Spleen (tissue), 11 donors: ENCODE results near the gene STARD9. TPM values are rescaled to one million over a fixed set of nuclear protein-coding genes. Genes with fewer than 3 reads are reported as not detected.

Source experiments
- DNase-seq: peaks from one replicate; pipeline ENCODE4 v3.0.0-alpha.2; 2020
- H3K27ac ChIP-seq, 8 donors: fragments of 200-600 bp; sonication (generic) in 7 of 8; 1 replicate in 4 of 8; 2 replicates in 4 of 8; pipeline versions ENCODE4 v1.5.0 to v1.8.0; 2016 to 2021; ENCODE audit warnings: inconsistent platforms in 4 of 8, mild to moderate bottlenecking in 4 of 8, moderate library complexity in 1 of 8
- H3K27me3 ChIP-seq, 7 donors: fragments of 200-600 bp; sonication (generic) in 6 of 7; replicated peaks in 1 of 7; 1 replicate in 4 of 7; 2 replicates in 3 of 7; pipeline versions ENCODE4 v1.5.0 to v1.8.0; 2016 to 2021; ENCODE audit warnings: inconsistent platforms in 3 of 7, mild to moderate bottlenecking in 1 of 7
- H3K36me3 ChIP-seq, 6 donors: fragments of 200-600 bp; sonication (generic) in 5 of 6; 1 replicate in 4 of 6; 2 replicates in 2 of 6; pipeline versions ENCODE4 v1.5.0 to v1.8.0; 2016 to 2021; ENCODE audit warnings: inconsistent platforms in 2 of 6
- H3K4me1 ChIP-seq, 6 donors: fragments of 200-600 bp; sonication (generic) in 5 of 6; 1 replicate in 3 of 6; 2 replicates in 3 of 6; pipeline versions ENCODE4 v1.5.0 to v1.8.0; 2016 to 2021; ENCODE audit warnings: inconsistent platforms in 3 of 6
- H3K4me3 ChIP-seq, 8 donors: fragments of 200-600 bp; sonication (generic) in 7 of 8; 1 replicate in 4 of 8; 2 replicates in 4 of 8; pipeline versions ENCODE4 v1.5.0 to v1.8.0; 2016 to 2021; ENCODE audit warnings: inconsistent platforms in 4 of 8, mild to moderate bottlenecking in 4 of 8, moderate library complexity in 2 of 8
- H3K9me3 ChIP-seq, 8 donors: fragments of 200-600 bp; sonication (generic) in 7 of 8; 1 replicate in 4 of 8; 2 replicates in 4 of 8; pipeline versions ENCODE4 v1.5.0 to v1.8.0; 2016 to 2021; ENCODE audit warnings: inconsistent platforms in 4 of 8
- POLR2A ChIP-seq, 3 donors: fragments of 450-650 bp; IDR thresholded peaks; one replicate each; pipeline ENCODE4 v1.5.1; 2017; ENCODE audit warnings: antibody characterized with exemption in 3 of 3, mild to moderate bottlenecking in 1 of 3
- POLR2AphosphoS5 ChIP-seq, 3 donors: sonication (generic); formaldehyde crosslinking; IDR thresholded peaks; one replicate each; pipeline ENCODE4 v1.5.1; 2017; ENCODE audit warnings: antibody characterized with exemption in 3 of 3
- WGBS, 5 donors: extraction: QIAGEN DNeasy Blood & Tissue Kit in 3 of 5; methylation state at CpG; one replicate each; pipeline versions ENCODE4 v1.1.5 to v1.1.7; 2013 to 2018; 5-methylcytosine and 5-hydroxymethylcytosine counted together
- intact Hi-C: fragments of 100-400 bp; cut with DNase I; formaldehyde crosslinking; loops from one replicate; pipeline ENCODE4 v1.15.0; 2023; ENCODE audit warnings: low total_unique reads
- polyA plus RNA-seq, 3 donors: library from polyadenylated mRNA; stranded (reverse); fragments of 200-250 nt; gene quantifications; one replicate each; pipeline ENCODE4 v1.2.1, GENCODE V29; 2013
- total RNA-seq, 7 donors: library from RNA; depleted of rRNA in 3 of 7; stranded (reverse); fragments of >200 nt in 3 of 7; fragmentation: NEBNext Ultra II Directional in 4 of 7; extraction: Animal tissue kit (Norgen Biotek cat#: 25700) in 4 of 7; gene quantifications; one replicate each; pipeline versions ENCODE4 v1.1.0 to v1.2.1, GENCODE V29; 2016 to 2021
- TF ChIP-seq, protein P1 (sequence below), 11 experiments: fragments of 200-600 bp in 7 of 11; fragments of 450-650 bp in 4 of 11; sonication (generic) in 4 of 11; IDR thresholded peaks in 8 of 11; conservative IDR thresholded peaks in 3 of 11; 1 replicate in 7 of 11; 2 replicates in 4 of 11; pipeline versions ENCODE4 v1.4.0 to v1.8.0; 2016 to 2021; ENCODE audit warnings: antibody characterized with exemption in 11 of 11, inconsistent platforms in 4 of 11, mild to moderate bottlenecking in 1 of 11
- donor health status: healthy with polysubstance abuse.
- donor health status: DM: no; HTN: no; CAD: no; lungs with moderate emphysema.
- donor health status: DM: no; HTN: no; CAD: no.
- donor health status: Bipolar disorder and iron deficiency.
- donor health status: healthy.
- donor health status: DM: no; HTN: no; CAD: no.
- donor health status: DM: yes; HTN: yes; CAD: no.

The STARD9 gene
- total and polyA plus RNA-seq, 10 donors = 0.97 to 30.8 (median 21.6) TPM

DNA sequence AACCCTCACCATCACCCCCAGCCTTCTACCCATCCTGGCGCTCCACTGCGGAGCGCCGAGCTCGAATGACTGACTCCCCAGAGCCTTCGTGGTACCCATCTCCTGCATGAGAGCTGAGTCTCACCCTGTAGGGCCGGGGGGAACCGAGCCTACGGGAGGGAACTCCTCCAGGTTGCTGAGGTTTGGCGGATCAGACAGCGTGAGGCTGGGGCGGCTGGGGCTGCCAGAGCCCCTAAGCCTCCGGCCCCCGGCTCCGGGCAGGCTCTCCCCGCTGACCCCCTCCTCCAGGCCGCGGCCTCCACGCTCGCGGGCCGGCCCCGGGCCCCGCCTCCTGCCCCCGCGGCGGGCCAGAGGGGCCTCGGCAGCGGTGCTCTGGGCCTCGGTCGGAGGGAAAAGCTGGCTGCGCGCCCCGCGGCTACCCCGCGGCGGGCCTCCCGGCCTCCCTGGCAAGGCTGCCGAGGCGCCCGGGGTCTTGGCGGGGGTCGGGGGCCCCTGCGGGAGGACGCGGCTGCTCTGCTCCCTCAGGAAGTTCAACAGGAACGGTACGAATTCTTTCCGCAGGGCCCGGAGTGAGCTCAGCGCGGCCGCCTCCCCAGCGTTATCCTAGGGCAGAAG lies 160.9 kb downstream of the STARD9 start:
- H3K9me3 ChIP-seq = no peaks in the 10 kb centered on the region
- H3K4me3 ChIP-seq = peak overlapping the region; percentile 91 to 98 (median 96)
- peak overlapping the region; percentile 74 to 91 (median 86) for H3K27ac ChIP-seq
- H3K36me3 ChIP-seq = peaks cover 0 to 42% (median 28%) of the 10 kb centered on the region in 6 donors
- TF ChIP-seq POLR2AphosphoS5 (IDR thresholded peaks at IDR 0.05) (no peak), POLR2A (IDR thresholded peaks at IDR 0.05) (no peak)
- TF ChIP-seq, protein P1, sequence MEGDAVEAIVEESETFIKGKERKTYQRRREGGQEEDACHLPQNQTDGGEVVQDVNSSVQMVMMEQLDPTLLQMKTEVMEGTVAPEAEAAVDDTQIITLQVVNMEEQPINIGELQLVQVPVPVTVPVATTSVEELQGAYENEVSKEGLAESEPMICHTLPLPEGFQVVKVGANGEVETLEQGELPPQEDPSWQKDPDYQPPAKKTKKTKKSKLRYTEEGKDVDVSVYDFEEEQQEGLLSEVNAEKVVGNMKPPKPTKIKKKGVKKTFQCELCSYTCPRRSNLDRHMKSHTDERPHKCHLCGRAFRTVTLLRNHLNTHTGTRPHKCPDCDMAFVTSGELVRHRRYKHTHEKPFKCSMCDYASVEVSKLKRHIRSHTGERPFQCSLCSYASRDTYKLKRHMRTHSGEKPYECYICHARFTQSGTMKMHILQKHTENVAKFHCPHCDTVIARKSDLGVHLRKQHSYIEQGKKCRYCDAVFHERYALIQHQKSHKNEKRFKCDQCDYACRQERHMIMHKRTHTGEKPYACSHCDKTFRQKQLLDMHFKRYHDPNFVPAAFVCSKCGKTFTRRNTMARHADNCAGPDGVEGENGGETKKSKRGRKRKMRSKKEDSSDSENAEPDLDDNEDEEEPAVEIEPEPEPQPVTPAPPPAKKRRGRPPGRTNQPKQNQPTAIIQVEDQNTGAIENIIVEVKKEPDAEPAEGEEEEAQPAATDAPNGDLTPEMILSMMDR (IDR thresholded peaks at IDR 0.05 in 8 of 11, conservative IDR thresholded peaks at IDR 0.05 in 3 of 11) = no peak
- H3K27me3 ChIP-seq = no peaks in the 10 kb centered on the region
- WGBS, 5 donors = 2 to 6% (median 2%) methylated on average over 12 to 55 of the region's 55 CpGs
- no peak for DNase-seq
- peaks cover 3 to 39% (median 26%) of the 10 kb centered on the region in 6 donors for H3K4me1 ChIP-seq
- intact Hi-C loops = no loop called here

DNA sequence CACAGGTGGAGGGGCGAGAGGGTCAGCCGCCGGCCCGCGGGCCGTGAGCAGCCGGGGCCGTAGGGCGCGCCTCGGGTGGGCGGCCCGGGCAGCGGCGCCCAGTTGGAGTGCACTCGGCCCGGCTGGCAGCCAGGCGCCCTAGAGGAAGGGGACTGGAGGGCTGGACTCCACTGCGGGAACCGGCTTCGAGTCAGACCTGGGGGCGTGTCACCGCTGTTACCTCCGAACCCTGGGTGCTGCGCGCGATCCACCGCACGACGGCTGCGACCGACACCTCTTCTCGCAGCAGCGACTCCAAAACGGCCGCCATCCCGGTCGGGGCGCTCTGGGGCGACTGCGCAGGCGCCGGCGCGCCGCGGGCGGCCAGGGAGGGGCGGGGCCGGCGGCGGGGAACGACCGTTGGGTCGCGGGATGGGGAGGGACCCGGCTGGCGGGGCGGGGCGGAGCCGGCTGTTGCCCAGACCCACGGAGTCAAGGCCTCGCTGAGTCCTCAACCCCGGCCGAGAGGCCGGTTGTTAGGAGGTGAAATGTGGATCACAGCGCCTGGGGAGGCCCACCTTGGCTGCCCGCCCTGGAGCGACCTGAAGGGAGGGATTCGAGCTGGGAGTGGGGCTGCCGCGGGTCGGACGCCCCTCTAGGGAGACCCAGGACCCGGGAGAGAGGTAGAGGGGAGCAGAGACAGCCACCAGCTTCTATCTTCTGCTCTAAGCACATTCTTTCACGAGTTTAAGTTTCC lies 161.6 kb downstream of the STARD9 start, which contains the start of gene CDAN1:
TSS of gene CDAN1 (minus strand) at position 336 of the 736 bp plus-strand sequence. CDS start at position 310, 26 bp downstream.
- H3K4me1 ChIP-seq = peaks cover 3 to 39% (median 26%) of the 10 kb centered on the region in 6 donors
- TF ChIP-seq POLR2AphosphoS5 (IDR thresholded peaks at IDR 0.05) = peak; percentile 90 to 91 (median 91)
- no peak for TF ChIP-seq POLR2A (IDR thresholded peaks at IDR 0.05)
- TF ChIP-seq, protein P1 (IDR thresholded peaks at IDR 0.05 in 8 of 11, conservative IDR thresholded peaks at IDR 0.05 in 3 of 11) = peak in 2 of 11 experiments; percentile 2 to 16
- 0 to 1% (median 0%) methylated on average over 8 to 76 of the region's 76 CpGs for WGBS, 5 donors
- H3K4me3 ChIP-seq = peak within 1 kb of the TSS; percentile 91 to 98 (median 96)
- H3K36me3 ChIP-seq = peaks cover 0 to 36% (median 21%) of the 10 kb centered on the region in 6 donors
- H3K27ac ChIP-seq = peak within 1 kb of the TSS; percentile 74 to 91 (median 86)
- intact Hi-C loops = no loop called here
- no peaks in the 10 kb centered on the region for H3K9me3 ChIP-seq
- peak; percentile 98 for DNase-seq
- no peaks in the 10 kb centered on the region for H3K27me3 ChIP-seq

DNA sequence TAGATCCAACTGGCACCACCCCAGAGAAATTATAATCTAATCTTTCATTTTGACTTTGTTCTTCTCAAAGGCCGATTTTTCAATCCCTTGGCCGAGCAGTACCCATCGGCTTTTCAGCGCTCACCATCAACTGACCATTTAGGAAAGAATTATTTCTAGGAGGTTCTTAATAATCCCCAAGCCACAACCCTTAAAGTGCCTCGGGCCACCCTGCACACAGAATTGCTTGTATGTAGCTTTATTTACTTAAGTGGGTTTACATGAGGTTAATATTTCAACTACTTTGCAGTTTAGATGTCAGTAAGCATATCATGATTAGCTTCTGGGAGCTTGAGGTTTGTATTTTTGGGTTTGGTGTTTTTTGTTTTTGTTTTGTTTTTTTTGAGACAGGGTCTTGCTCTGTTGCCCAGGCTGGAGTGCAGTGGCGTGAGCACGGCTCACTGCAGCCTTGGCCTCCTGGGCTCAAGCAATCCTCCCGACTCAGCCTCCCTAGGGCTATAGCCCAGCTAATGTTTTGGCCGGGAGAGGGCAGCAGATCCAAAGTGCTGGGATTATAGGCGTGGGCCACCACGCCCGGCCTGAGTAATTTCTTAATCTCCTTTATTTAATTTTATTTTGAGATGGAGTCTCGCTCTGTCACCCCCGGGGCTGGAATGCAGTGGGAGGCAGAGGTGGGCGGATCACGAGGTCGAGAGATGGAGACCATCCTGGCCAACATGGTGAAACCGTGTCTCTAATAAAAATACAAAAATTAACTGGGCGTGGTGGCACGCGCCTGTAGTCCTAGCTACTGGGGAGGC lies 162.3 kb downstream of the STARD9 start:
- Histone ChIP-seq H3K27me3 (no peaks in the 10 kb centered on the region), H3K4me1 (peaks cover 3 to 39% (median 26%) of the 10 kb centered on the region in 6 donors), H3K27ac (peak overlapping the region; percentile 74 to 91 (median 86)), H3K36me3 (peaks cover 0 to 28% (median 14%) of the 10 kb centered on the region in 6 donors), H3K9me3 (no peaks in the 10 kb centered on the region), H3K4me3 (peak overlapping the region; percentile 91 to 98 (median 96))
- DNase-seq = no peak
- intact Hi-C loops = no loop called here
- TF ChIP-seq POLR2AphosphoS5 (IDR thresholded peaks at IDR 0.05) = no peak
- TF ChIP-seq POLR2A (IDR thresholded peaks at IDR 0.05) = no peak
- TF ChIP-seq, protein P1 (IDR thresholded peaks at IDR 0.05 in 8 of 11, conservative IDR thresholded peaks at IDR 0.05 in 3 of 11) = no peak
- WGBS, 5 donors = 81 to 87% (median 86%) methylated on average over 21 of the region's 21 CpGs
